GM12892 (cell line): ENCODE data around the gene SVIL.

Source experiments
- POLR2A ChIP-seq: IDR thresholded peaks from 2 replicates; pipeline ENCODE4 v1.6.1; 2011; ENCODE audit warnings: low read depth, low read length, control low read depth
- POLR2AphosphoS5 ChIP-seq: IDR thresholded peaks from 2 replicates; pipeline ENCODE4 v1.6.1; 2011; ENCODE audit warnings: low read depth, low read length, control low read depth

DNA sequence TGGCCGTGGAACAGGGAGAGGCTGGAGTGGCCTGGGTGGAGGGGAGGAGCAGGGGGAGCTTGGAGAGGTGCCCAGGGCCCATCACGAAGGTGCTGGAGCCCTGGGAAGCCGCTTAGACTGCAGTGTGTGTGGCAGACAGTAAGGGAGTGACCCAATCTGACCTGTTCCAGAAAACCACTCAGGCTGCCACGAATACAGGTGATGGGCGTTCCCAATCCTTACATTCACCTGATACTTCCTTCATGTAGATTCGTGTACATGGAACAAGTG lies 161.7 kb downstream of the SVIL start:
- TF ChIP-seq POLR2A (no peak), POLR2AphosphoS5 (no peak)
